Tibial nerve (tissue), 3 donors: ENCODE results near the gene CALD1.

Experiments used
- CTCF ChIP-seq, 5 experiments: fragments of 200-600 bp in 3 of 5; fragments of 450-650 bp in 2 of 5; sonication (generic) in 3 of 5; IDR thresholded peaks; one replicate each; pipeline ENCODE4 v1.5.1; 2016 to 2019; ENCODE audit warnings: antibody characterized with exemption in 5 of 5, mild to moderate bottlenecking in 3 of 5, moderate library complexity in 2 of 5
- POLR2A ChIP-seq, 2 donors: fragments of 450-650 bp; IDR thresholded peaks; one replicate each; pipeline ENCODE4 v1.6.1; 2017; ENCODE audit warnings: antibody characterized with exemption in 2 of 2, mild to moderate bottlenecking in 2 of 2, moderate library complexity in 2 of 2

GRCh38 chr7:134996097-134996550, 216.7 kb downstream of the CALD1 start:
- TF ChIP-seq CTCF (IDR thresholded peaks at IDR 0.05), result no peak
- TF ChIP-seq POLR2A (IDR thresholded peaks at IDR 0.05), result no peak
